Measurements from ENCODE around the gene CD22. TPM values are rescaled to one million over a fixed set of nuclear protein-coding genes. Genes with fewer than 3 reads are reported as not detected.

The CD22 gene
- total RNA-seq, 2 experiments from 2014 or later: 2.0 to 2.6 TPM

DNA sequence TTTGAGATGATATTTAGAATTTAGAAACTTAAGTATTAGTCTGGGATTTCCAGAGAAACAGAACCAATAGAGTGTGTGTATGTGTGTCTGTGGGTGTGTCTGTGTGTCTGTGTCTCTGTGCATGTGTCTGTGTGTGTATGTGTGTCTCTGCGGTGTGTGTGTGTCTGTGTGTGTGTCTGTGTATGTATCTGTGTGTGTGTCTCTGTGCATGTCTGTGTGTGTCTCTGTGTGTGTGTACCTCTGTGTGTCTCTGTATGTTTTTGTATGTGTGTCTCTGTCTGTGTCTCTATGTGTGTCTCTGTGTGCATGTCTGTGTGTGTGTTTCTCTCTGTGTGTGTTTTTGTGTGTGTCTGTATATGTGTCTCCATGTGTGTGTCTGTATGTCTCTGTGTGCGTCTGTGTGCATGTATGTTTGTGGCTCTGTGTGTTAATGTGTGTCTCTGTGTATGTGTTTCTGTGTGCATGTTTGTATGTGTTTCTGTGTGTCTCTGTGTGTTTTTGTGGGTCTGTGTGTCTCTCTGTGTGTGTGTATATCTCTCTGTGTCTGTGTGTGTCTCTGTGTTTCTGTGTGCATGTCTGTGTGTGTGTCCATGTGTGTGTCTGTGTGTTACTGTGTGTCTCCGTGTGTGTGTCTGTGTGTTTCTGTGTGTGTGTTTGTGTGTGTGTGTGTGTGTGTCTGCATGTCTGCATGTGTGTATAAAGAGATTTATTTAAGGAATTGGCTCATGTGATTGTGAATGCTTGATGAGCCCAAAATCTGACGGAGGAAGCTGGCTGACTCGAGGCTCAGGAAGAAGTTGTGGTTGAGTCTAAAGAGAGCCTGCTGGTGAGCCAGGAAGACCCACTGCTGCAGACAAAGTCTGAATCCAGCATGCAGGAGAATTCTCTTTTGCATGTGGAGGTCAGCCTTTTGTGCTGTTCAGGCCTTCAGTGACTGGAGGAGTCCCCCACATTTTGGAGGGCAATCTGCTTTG lies 64.0 kb downstream of the CD22 start:
- Mint-ChIP-seq H3K27ac (no peak overlapping the region), H3K9me3 (no peaks in the 10 kb centered on the region), H3K27me3 (ENCODE audit: low read depth) (no peaks in the 10 kb centered on the region), H3K36me3 (ENCODE audit: low read depth) (no peaks in the 10 kb centered on the region), H3K4me3 (no peak overlapping the region), H3K4me1 (ENCODE audit: low read depth) (no peaks in the 10 kb centered on the region)
- CTCF ChIA-PET: no interaction called here
- intact Hi-C loops (cut with micrococcal nuclease): no loop called here
- DNase-seq: no peak

DNA sequence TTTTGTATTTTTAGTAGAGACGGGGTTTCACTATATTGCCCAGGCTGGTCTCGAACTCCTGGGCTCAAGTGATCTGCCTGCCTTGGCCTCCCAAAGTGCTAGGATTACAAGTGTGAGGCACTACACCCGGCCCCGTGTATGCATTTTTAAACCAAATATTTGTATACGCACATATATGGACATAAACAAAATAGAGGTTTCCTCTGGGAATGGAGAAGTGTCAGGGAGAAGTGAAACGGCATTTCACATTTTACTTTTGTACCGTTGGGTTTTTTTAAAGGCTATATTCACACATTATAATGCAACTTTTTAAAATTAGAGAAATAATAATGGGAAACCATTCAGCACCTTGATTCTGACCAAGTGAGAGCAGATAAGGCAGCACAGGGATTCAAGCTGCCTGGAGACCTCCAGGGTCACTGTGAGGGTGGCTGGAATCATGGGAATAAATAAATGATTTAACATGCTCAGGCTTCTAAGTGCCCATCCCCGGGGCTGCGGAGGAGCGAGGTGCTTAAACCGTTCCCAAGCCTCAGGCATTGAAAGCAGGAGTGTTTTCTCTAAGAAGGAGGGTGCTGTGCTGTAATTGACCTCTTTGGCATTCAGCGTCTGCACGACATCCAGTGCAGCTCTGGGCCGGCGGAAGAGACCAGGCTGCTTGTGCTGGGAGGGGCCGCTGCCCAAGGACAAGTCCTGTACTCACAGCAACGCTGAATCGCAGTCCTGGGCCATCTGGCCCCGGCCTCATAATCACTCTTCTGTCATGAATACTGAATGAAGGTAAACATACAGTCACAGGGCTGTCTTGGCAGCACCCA lies 66.6 kb downstream of the CD22 start:
- no peak overlapping the region for H3K4me3 Mint-ChIP-seq
- no peak for DNase-seq
- H3K9me3 Mint-ChIP-seq: no peaks in the 10 kb centered on the region
- CTCF ChIA-PET: no interaction called here
- intact Hi-C loops (cut with micrococcal nuclease): no loop called here
- no peaks in the 10 kb centered on the region for H3K4me1 Mint-ChIP-seq (ENCODE audit: low read depth)
- H3K36me3 Mint-ChIP-seq (ENCODE audit: low read depth): no peaks in the 10 kb centered on the region
- H3K27me3 Mint-ChIP-seq (ENCODE audit: low read depth): no peaks in the 10 kb centered on the region
- no peak overlapping the region for H3K27ac Mint-ChIP-seq

DNA sequence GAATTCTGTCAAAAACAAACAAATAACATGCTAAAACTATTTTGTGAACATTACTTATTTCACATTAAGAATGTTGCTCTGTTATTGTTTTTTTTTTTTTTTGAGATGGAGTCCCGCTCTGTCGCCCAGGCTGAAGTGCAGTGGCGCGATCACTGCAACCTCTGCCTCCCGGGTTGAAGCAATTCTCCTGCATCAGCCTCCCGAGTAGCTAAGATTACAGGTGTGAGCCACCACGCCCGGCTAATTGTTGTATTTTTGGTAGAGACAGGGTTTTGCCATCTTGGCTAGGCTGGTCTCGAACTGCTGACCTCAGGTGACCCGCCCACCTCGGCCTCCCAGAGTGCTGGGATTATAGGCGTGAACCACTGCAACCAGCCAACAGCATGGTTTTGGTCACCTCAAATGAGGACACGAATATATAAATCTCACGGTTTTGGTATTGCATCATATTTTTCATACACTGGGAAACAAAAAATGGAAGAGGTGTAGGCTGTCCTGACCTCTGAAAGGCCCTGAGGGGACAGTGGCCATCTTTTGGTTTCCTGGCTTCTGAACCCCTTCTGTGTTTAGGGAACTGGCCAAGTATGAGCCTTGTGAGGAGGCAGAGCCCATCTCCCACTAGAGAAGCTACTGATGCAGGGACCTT lies 67.4 kb downstream of the CD22 start:
- H3K27me3 Mint-ChIP-seq (ENCODE audit: low read depth): no peaks in the 10 kb centered on the region
- H3K9me3 Mint-ChIP-seq: no peaks in the 10 kb centered on the region
- no peak overlapping the region for H3K4me3 Mint-ChIP-seq
- no peaks in the 10 kb centered on the region for H3K4me1 Mint-ChIP-seq (ENCODE audit: low read depth)
- DNase-seq: no peak
- intact Hi-C loops (cut with micrococcal nuclease): no loop called here
- CTCF ChIA-PET: interaction anchor here (0.6 kb wide), 1 partner anchor 990 kb away, joined by 3 read pairs; no protein-coding TSS in a partner anchor
- H3K36me3 Mint-ChIP-seq (ENCODE audit: low read depth): no peaks in the 10 kb centered on the region
- H3K27ac Mint-ChIP-seq: no peak overlapping the region

Small RNA genes lying within 50 kb of the gene (microRNA-seq; reads per million reads assigned to microRNA genes)
- not detected for gene MIR5196 (ENCODE audit: borderline microRNAs expressed, borderline replicate concordance)

Other genes with a start within 250 kb of the CD22 start
- not detected for gene FXYD3, start 213.4 kb upstream of the CD22 start, total RNA-seq
- 1 to 10 TPM; 1.1 to 1.7 TPM for gene LGI4, start 194.1 kb upstream of the CD22 start, total RNA-seq
- gene FXYD1, start 190.4 kb upstream of the CD22 start, total RNA-seq: 1 to 10 TPM; 3.3 to 3.4 TPM
- 1 to 10 TPM in 1 of 2 experiments, under 1 TPM in 1; 0.54 to 1.2 TPM for gene FXYD7, start 185.9 kb upstream of the CD22 start, total RNA-seq
- gene FXYD5, start 174.5 kb upstream of the CD22 start, total RNA-seq: 100 to 1,000 TPM; 289 to 294 TPM
- not detected for gene FAM187B, start 100.4 kb upstream of the CD22 start, total RNA-seq
- 10 to 100 TPM in 1 of 2 experiments, 1 to 10 TPM in 1; 8.2 to 11.2 TPM for gene LSR, start 80.2 kb upstream of the CD22 start, total RNA-seq
- gene USF2, start 60.2 kb upstream of the CD22 start, total RNA-seq: 100 to 1,000 TPM; 136 to 144 TPM
- under 1 TPM; 0.19 to 0.86 TPM for gene HAMP, start 46.7 kb upstream of the CD22 start, total RNA-seq
- under 1 TPM; 0.19 to 0.77 TPM for gene MAG, start 37.0 kb upstream of the CD22 start, total RNA-seq
- under 1 TPM in 1 of 2 experiments, not detected in 1; 0.10 TPM for gene FFAR1, start 18.7 kb downstream of the CD22 start, total RNA-seq
- gene FFAR3, start 29.3 kb downstream of the CD22 start, total RNA-seq: 1 to 10 TPM; 4.9 to 5.3 TPM
- gene GPR42, start 41.9 kb downstream of the CD22 start, total RNA-seq: under 1 TPM; 0.17 to 0.30 TPM
- not detected for gene FFAR2, start 119.1 kb downstream of the CD22 start, total RNA-seq
- gene KRTDAP, start 161.3 kb downstream of the CD22 start, total RNA-seq: not detected
- gene DMKN, start 184.5 kb downstream of the CD22 start, total RNA-seq: 1 to 10 TPM in 1 of 2 experiments, under 1 TPM in 1; 0.86 to 1.7 TPM
- not detected for gene SBSN, start 199.1 kb downstream of the CD22 start, total RNA-seq
- gene GAPDHS, start 204.3 kb downstream of the CD22 start, total RNA-seq: not detected
- 10 to 100 TPM; 63.1 to 63.4 TPM for gene TMEM147, start 216.4 kb downstream of the CD22 start, total RNA-seq
- not detected for gene ATP4A, start 234.5 kb downstream of the CD22 start, total RNA-seq